Osteocyte (in vitro differentiated cells): ENCODE results near the gene DYNC1H1. TPM values are rescaled to one million over a fixed set of nuclear protein-coding genes. Genes with fewer than 3 reads are reported as not detected.

Experiments
- DNase-seq: peaks from one replicate; pipeline ENCODE4 v3.0.0; 2021; ENCODE audit warnings: mixed read lengths; ENCODE audit not compliant: unreplicated experiment; ENCODE audit errors: extremely low spot score
- H3K27ac Mint-ChIP-seq: one replicate; pipeline ENCODE4 v1.8.0; 2021; ENCODE audit warnings: mild to moderate bottlenecking, mixed read lengths; ENCODE audit not compliant: unreplicated experiment
- H3K27me3 Mint-ChIP-seq: one replicate; pipeline ENCODE4 v1.8.0; 2021; ENCODE audit warnings: mixed read lengths; ENCODE audit not compliant: unreplicated experiment
- H3K36me3 Mint-ChIP-seq: one replicate; pipeline ENCODE4 v1.8.0; 2021; ENCODE audit warnings: mixed read lengths; ENCODE audit not compliant: unreplicated experiment
- H3K4me1 Mint-ChIP-seq: one replicate; pipeline ENCODE4 v1.8.0; 2021; ENCODE audit warnings: mixed read lengths; ENCODE audit not compliant: unreplicated experiment
- H3K4me3 Mint-ChIP-seq: one replicate; pipeline ENCODE4 v1.8.0; 2021; ENCODE audit warnings: mild to moderate bottlenecking, moderate library complexity, mixed read lengths; ENCODE audit not compliant: unreplicated experiment
- H3K9me3 Mint-ChIP-seq: one replicate; pipeline ENCODE4 v1.8.0; 2021; ENCODE audit warnings: mixed read lengths; ENCODE audit not compliant: unreplicated experiment
- total RNA-seq: library from RNA; stranded (reverse); gene quantifications from 2 replicates; pipeline ENCODE4 v1.2.1, GENCODE V29; 2021
- TF ChIP-seq, protein P1 (sequence below): fragments of 200-600 bp; sonication (generic); IDR thresholded peaks from 2 replicates; pipeline ENCODE4 v1.5.0; 2021; ENCODE audit warnings: antibody characterized with exemption, mild to moderate bottlenecking, moderate library complexity

DYNC1H1 gene
- total RNA-seq, 1 donor from 2014 or later: 821 TPM

DNA sequence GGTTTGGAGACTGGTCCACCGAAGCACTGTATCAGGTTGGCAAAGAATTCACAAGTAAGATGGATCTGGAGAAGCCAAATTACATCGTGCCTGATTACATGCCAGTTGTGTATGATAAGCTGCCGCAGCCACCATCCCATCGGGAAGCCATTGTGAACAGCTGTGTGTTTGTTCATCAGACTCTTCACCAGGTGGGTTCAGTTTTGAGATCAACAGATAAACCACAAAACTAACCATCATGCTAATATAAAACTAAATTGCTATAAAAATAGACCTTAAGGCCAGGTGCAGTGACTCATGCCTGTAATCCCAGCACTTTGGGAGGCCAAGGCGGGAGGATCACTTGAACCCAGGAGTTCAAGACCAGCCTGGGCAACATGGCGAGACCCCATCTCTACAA, 63.6 kb downstream of the DYNC1H1 start:
- TF ChIP-seq, protein P1, sequence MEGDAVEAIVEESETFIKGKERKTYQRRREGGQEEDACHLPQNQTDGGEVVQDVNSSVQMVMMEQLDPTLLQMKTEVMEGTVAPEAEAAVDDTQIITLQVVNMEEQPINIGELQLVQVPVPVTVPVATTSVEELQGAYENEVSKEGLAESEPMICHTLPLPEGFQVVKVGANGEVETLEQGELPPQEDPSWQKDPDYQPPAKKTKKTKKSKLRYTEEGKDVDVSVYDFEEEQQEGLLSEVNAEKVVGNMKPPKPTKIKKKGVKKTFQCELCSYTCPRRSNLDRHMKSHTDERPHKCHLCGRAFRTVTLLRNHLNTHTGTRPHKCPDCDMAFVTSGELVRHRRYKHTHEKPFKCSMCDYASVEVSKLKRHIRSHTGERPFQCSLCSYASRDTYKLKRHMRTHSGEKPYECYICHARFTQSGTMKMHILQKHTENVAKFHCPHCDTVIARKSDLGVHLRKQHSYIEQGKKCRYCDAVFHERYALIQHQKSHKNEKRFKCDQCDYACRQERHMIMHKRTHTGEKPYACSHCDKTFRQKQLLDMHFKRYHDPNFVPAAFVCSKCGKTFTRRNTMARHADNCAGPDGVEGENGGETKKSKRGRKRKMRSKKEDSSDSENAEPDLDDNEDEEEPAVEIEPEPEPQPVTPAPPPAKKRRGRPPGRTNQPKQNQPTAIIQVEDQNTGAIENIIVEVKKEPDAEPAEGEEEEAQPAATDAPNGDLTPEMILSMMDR: no peak
- DNase-seq: no peak
- H3K9me3 Mint-ChIP-seq: no peaks in the 10 kb centered on the region
- peaks cover 10% of the 10 kb centered on the region for H3K4me1 Mint-ChIP-seq
- no peak overlapping the region for H3K4me3 Mint-ChIP-seq
- no peak overlapping the region for H3K27ac Mint-ChIP-seq
- no peaks in the 10 kb centered on the region for H3K27me3 Mint-ChIP-seq
- peaks cover 60% of the 10 kb centered on the region for H3K36me3 Mint-ChIP-seq

DNA sequence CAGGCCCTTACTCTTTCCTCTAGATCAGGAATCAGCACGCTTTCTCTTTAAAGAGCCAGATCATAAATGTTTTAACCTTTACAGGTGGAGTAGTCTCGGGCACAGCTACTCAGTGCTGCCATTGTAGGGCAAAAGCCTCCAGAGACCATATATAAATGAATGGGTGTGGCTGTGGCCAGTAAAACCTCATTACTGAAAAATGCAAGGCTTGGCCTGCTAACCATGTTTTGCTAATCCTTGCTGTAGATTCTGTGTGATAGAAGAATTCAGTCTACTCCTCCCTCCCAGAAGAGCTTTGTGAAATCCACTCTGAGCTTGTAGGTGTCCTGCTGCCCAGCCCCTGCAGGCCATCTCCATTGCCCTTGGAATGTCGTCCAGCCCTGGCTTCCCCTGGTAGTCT, 64.4 kb downstream of the DYNC1H1 start:
- H3K9me3 Mint-ChIP-seq: no peaks in the 10 kb centered on the region
- peaks cover 10% of the 10 kb centered on the region for H3K4me1 Mint-ChIP-seq
- TF ChIP-seq, protein P1: no peak
- H3K36me3 Mint-ChIP-seq: peaks cover 63% of the 10 kb centered on the region
- no peaks in the 10 kb centered on the region for H3K27me3 Mint-ChIP-seq
- H3K27ac Mint-ChIP-seq: peak overlapping the region; percentile 83
- no peak for DNase-seq
- H3K4me3 Mint-ChIP-seq: no peak overlapping the region

DNA sequence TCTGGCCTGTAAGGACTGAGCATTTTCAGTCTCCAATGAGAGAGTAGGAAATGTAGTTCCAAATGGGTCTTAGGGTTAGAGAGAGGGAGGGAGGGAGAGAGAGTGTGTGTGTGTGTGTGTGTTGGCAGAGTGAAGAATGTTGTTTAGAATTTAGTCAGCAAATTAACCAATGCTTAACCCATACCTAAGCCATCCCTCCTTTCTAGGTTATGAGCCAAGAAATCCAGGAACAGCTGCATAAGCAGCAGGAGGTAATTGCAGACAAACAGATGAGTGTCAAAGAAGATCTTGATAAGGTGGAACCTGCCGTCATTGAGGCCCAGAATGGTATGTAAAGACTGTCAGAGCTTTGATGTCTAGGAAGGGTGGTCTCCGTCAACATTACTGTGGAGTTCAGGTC, 65.6 kb downstream of the DYNC1H1 start:
- no peaks in the 10 kb centered on the region for H3K27me3 Mint-ChIP-seq
- H3K36me3 Mint-ChIP-seq: peaks cover 65% of the 10 kb centered on the region
- no peaks in the 10 kb centered on the region for H3K9me3 Mint-ChIP-seq
- H3K4me1 Mint-ChIP-seq: peaks cover 10% of the 10 kb centered on the region
- TF ChIP-seq, protein P1: no peak
- H3K27ac Mint-ChIP-seq: no peak overlapping the region
- DNase-seq: no peak
- no peak overlapping the region for H3K4me3 Mint-ChIP-seq

DNA sequence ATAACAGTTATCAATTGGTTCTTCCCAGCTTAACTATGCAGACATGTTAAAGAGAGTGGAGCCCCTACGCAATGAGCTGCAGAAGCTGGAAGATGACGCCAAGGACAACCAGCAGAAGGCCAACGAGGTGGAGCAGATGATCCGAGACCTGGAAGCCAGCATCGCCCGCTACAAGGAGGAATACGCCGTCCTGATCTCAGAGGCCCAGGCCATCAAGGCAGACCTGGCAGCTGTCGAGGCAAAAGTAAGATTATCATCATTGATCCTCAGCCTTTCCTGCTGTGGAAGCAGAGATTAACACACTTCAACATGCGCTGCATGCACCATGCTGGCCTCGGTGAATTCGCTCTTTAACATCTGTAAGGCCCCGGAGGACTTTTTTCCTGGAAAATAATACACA, 68.9 kb downstream of the DYNC1H1 start:
- no peaks in the 10 kb centered on the region for H3K27me3 Mint-ChIP-seq
- peaks cover 68% of the 10 kb centered on the region for H3K36me3 Mint-ChIP-seq
- DNase-seq: no peak
- H3K4me3 Mint-ChIP-seq: no peak overlapping the region
- H3K27ac Mint-ChIP-seq: no peak overlapping the region
- TF ChIP-seq, protein P1: no peak
- H3K4me1 Mint-ChIP-seq: peaks cover 10% of the 10 kb centered on the region
- H3K9me3 Mint-ChIP-seq: no peaks in the 10 kb centered on the region

DNA sequence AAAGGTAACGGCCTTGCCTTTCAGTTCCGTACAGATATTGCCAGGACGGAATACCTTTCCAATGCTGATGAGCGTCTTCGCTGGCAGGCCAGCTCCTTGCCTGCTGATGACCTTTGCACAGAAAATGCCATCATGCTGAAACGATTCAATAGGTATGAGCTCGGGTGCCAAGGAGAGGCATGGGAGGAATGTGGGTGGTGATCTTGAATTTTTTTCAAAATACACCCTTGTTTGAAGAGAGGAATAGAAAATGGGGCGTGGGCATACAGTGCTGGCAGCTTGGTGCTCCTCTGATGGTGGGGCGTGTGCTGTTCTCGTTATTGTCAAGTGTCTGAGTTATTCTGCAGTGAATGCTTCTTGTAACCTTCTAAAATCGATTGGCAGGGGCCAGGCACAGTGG, 69.9 kb downstream of the DYNC1H1 start:
- H3K9me3 Mint-ChIP-seq: no peaks in the 10 kb centered on the region
- H3K27ac Mint-ChIP-seq: no peak overlapping the region
- no peak for DNase-seq
- H3K36me3 Mint-ChIP-seq: peaks cover 66% of the 10 kb centered on the region
- H3K4me1 Mint-ChIP-seq: peaks cover 1% of the 10 kb centered on the region
- H3K4me3 Mint-ChIP-seq: no peak overlapping the region
- TF ChIP-seq, protein P1: no peak
- H3K27me3 Mint-ChIP-seq: no peaks in the 10 kb centered on the region
